CD4-positive, CD25-positive, alpha-beta regulatory T cell (primary cell): ENCODE results near the gene ERVH48-1. TPM values are rescaled to one million over a fixed set of nuclear protein-coding genes. Genes with fewer than 3 reads are reported as not detected.
"Not testable (repeated sequence)": the region's sequence is repeated elsewhere in the genome, so short reads cannot be mapped to it uniquely, and the experiment has no call there.

Experiments
- ATAC-seq, 2 donors: fragments of 150-1000 bp; cut with Tn5 transposase; one replicate each; pipeline ENCODE4 v1.10.0; 2021; ENCODE audit warnings: low read depth in 2 of 2, moderate number of reproducible peaks in 2 of 2, moderate library complexity in 1 of 2
- DNase-seq, 3 donors: peaks; one replicate each; pipeline versions ENCODE4 v3.0.0 to v3.0.0-alpha.2; 2012 to 2022; ENCODE audit warnings: mixed read lengths in 1 of 3
- H3K27ac ChIP-seq: one replicate; pipeline ENCODE4 v1.7.0; 2013; ENCODE audit warnings: mild to moderate bottlenecking, low read length; ENCODE audit not compliant: insufficient read depth, poor library complexity, severe bottlenecking
- H3K27me3 ChIP-seq: one replicate; pipeline ENCODE4 v1.7.0; 2013; ENCODE audit warnings: low read length; ENCODE audit not compliant: control insufficient read depth, insufficient read depth
- H3K36me3 ChIP-seq: one replicate; pipeline ENCODE4 v1.7.0; 2013; ENCODE audit warnings: mild to moderate bottlenecking, low read length, moderate library complexity; ENCODE audit not compliant: control insufficient read depth, insufficient read depth
- H3K4me1 ChIP-seq: 2 replicates; pipeline ENCODE4 v1.7.0; 2013; ENCODE audit warnings: mild to moderate bottlenecking, low read length; ENCODE audit not compliant: insufficient read depth, control insufficient read depth, poor library complexity, severe bottlenecking
- H3K4me3 ChIP-seq: one replicate; pipeline ENCODE4 v1.7.0; 2013; ENCODE audit warnings: low read depth, mild to moderate bottlenecking, low read length, moderate library complexity
- H3K9me3 ChIP-seq, 2 experiments: 1 replicate in 1 of 2; 2 replicates in 1 of 2; pipeline ENCODE4 v1.7.0; 2013; ENCODE audit warnings: low read length in 2 of 2, mild to moderate bottlenecking in 1 of 2, moderate library complexity in 1 of 2; ENCODE audit not compliant: control insufficient read depth in 2 of 2
- H3K27ac Mint-ChIP-seq, 3 donors: one replicate each; pipeline ENCODE4 v1.8.0; 2020 to 2022; ENCODE audit warnings: mild to moderate bottlenecking in 3 of 3, mixed read lengths in 3 of 3, moderate library complexity in 2 of 3
- H3K27me3 Mint-ChIP-seq: one replicate; pipeline ENCODE4 v1.8.0; 2022; ENCODE audit warnings: mild to moderate bottlenecking, mixed read lengths
- H3K36me3 Mint-ChIP-seq: one replicate; pipeline ENCODE4 v1.8.0; 2020; ENCODE audit warnings: mixed read lengths
- H3K4me1 Mint-ChIP-seq, 4 donors: one replicate each; pipeline ENCODE4 v1.8.0; 2020 to 2022; ENCODE audit warnings: mixed read lengths in 4 of 4, mild to moderate bottlenecking in 1 of 4
- H3K4me3 Mint-ChIP-seq, 4 donors: one replicate each; pipeline ENCODE4 v1.8.0; 2020 to 2022; ENCODE audit warnings: mild to moderate bottlenecking in 4 of 4, mixed read lengths in 4 of 4, moderate library complexity in 3 of 4
- H3K9me3 Mint-ChIP-seq, 7 donors: one replicate each; pipeline ENCODE4 v1.8.0; 2020 to 2022; ENCODE audit warnings: mixed read lengths in 7 of 7, mild to moderate bottlenecking in 3 of 7, moderate library complexity in 2 of 7
- polyA plus RNA-seq, 4 donors: library from polyadenylated mRNA; unstranded; fragments of 300-500 nt; fragmentation: Illumina TruSeq; gene quantifications; one replicate each; pipeline ENCODE4 v1.2.3, GENCODE V29; 2021
- total RNA-seq: library from RNA; stranded (reverse); gene quantifications from one replicate; pipeline ENCODE4 v1.2.3, GENCODE V29; 2022

The ERVH48-1 gene
- total and polyA plus RNA-seq, 5 donors from 2014 or later = 0.07 to 0.23 TPM; not detected in 3

GRCh38 chr21:42951193-42951592 lies 25.8 kb upstream of the ERVH48-1 start:
- H3K9me3 ChIP-seq, H3K36me3 ChIP-seq, H3K4me1 Mint-ChIP-seq, H3K9me3 Mint-ChIP-seq, DNase-seq, H3K4me3 ChIP-seq, H3K27ac Mint-ChIP-seq, H3K4me3 Mint-ChIP-seq, H3K27ac ChIP-seq, H3K36me3 Mint-ChIP-seq, H3K27me3 ChIP-seq, H3K4me1 ChIP-seq, ATAC-seq: not testable (repeated sequence)
- H3K27me3 Mint-ChIP-seq = peaks cover 16% of the 10 kb centered on the region

GRCh38 chr21:42949094-42949755 lies 23.8 kb upstream of the ERVH48-1 start:
- H3K9me3 ChIP-seq, H3K27me3 ChIP-seq, H3K4me3 ChIP-seq, H3K4me1 ChIP-seq, H3K9me3 Mint-ChIP-seq, H3K4me1 Mint-ChIP-seq, H3K27ac ChIP-seq, H3K36me3 ChIP-seq, ATAC-seq, H3K36me3 Mint-ChIP-seq, DNase-seq: not testable (repeated sequence)
- peaks cover 15% of the 10 kb centered on the region for H3K27me3 Mint-ChIP-seq
- peak overlapping the region; percentile 13 to 73 (median 54) for H3K27ac Mint-ChIP-seq
- H3K4me3 Mint-ChIP-seq = peak overlapping the region in 1 of 4 donors; percentile 76

GRCh38 chr21:42942244-42942643 lies 16.8 kb upstream of the ERVH48-1 start:
- H3K27me3 ChIP-seq = no peaks in the 10 kb centered on the region
- Mint-ChIP-seq H3K4me1 (no peaks in the 10 kb centered on the region), H3K36me3 (no peaks in the 10 kb centered on the region), H3K27ac (no peak overlapping the region), H3K9me3 (peaks cover 0 to 2% (median 0%) of the 10 kb centered on the region in 7 donors), H3K27me3 (peaks cover 11% of the 10 kb centered on the region), H3K4me3 (no peak overlapping the region)
- H3K27ac ChIP-seq = no peak overlapping the region
- no peak overlapping the region for H3K4me3 ChIP-seq
- no peak for ATAC-seq
- H3K4me1 ChIP-seq = no peaks in the 10 kb centered on the region
- H3K36me3 ChIP-seq = no peaks in the 10 kb centered on the region
- H3K9me3 ChIP-seq = no peaks in the 10 kb centered on the region
- DNase-seq = no peak

- H3K36me3 ChIP-seq = no peaks in the 10 kb centered on the region
- H3K27me3 ChIP-seq = no peaks in the 10 kb centered on the region
- Mint-ChIP-seq H3K4me3 (no peak overlapping the region), H3K36me3 (no peaks in the 10 kb centered on the region), H3K9me3 (peaks cover 0 to 2% (median 0%) of the 10 kb centered on the region in 7 donors), H3K4me1 (no peaks in the 10 kb centered on the region), H3K27me3 (peaks cover 7% of the 10 kb centered on the region), H3K27ac (no peak overlapping the region)
- DNase-seq (no peak), ATAC-seq (no peak)
- H3K9me3 ChIP-seq = no peaks in the 10 kb centered on the region
- no peak overlapping the region for H3K4me3 ChIP-seq
- no peak overlapping the region for H3K27ac ChIP-seq
- H3K4me1 ChIP-seq = no peaks in the 10 kb centered on the region
These were observed 16.3 kb upstream of the ERVH48-1 start for GRCh38 chr21:42941696-42942085.

DNA sequence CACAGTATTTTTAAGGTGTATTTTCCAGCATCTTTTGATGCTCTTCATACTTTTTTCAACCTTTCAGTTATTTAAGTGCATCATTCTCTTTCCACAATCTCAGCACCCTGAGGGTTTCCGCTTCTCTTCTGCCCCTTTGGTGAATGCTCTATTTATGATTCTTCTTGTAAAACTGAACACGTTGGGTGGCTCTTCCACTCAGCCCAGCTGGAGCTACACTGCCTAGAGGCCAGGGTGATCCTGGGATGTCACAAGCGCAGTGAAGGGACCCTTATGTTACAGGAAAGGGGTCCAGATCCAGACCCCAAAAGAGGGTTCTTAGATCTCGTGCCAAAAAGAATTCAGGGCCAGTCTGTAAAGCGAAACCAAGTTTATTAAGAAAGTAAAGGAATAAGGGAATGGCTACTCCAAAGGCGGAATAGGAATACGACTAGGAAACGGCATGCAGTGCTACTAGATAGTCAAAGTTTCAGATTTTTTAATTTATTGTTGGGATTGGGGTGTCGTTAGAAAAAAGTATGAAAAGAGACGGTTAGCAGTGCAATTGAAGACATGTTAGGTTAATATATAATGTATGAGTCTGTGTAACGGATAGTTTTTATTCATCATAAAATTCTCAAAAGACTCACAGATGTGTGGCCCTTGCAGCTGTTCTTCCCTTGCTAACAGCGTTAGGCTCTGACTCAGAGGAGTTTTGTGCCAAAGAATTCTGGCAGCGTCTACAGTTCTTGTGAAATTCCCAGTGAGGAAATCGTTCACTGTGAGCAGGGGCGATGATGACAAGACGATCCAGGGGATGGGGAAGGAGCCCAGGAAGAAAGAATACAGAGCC lies 14.4 kb upstream of the ERVH48-1 start:
- ATAC-seq (no peak), DNase-seq (no peak)
- Mint-ChIP-seq H3K27me3 (peaks cover 7% of the 10 kb centered on the region), H3K9me3 (peaks cover 0 to 2% (median 0%) of the 10 kb centered on the region in 7 donors), H3K27ac (no peak overlapping the region), H3K36me3 (no peaks in the 10 kb centered on the region), H3K4me1 (no peaks in the 10 kb centered on the region), H3K4me3 (no peak overlapping the region)
- Histone ChIP-seq H3K27me3 (no peaks in the 10 kb centered on the region), H3K36me3 (no peaks in the 10 kb centered on the region), H3K27ac (no peak overlapping the region), H3K9me3 (no peaks in the 10 kb centered on the region), H3K4me3 (no peak overlapping the region), H3K4me1 (no peaks in the 10 kb centered on the region)

GRCh38 chr21:42938606-42938995 lies 13.2 kb upstream of the ERVH48-1 start:
- H3K4me3 Mint-ChIP-seq, H3K36me3 ChIP-seq, H3K27me3 ChIP-seq, H3K9me3 Mint-ChIP-seq, H3K4me3 ChIP-seq, H3K4me1 Mint-ChIP-seq, H3K27ac Mint-ChIP-seq, H3K36me3 Mint-ChIP-seq, H3K27ac ChIP-seq, H3K9me3 ChIP-seq, DNase-seq, ATAC-seq, H3K4me1 ChIP-seq, H3K27me3 Mint-ChIP-seq: not testable (repeated sequence)

DNA sequence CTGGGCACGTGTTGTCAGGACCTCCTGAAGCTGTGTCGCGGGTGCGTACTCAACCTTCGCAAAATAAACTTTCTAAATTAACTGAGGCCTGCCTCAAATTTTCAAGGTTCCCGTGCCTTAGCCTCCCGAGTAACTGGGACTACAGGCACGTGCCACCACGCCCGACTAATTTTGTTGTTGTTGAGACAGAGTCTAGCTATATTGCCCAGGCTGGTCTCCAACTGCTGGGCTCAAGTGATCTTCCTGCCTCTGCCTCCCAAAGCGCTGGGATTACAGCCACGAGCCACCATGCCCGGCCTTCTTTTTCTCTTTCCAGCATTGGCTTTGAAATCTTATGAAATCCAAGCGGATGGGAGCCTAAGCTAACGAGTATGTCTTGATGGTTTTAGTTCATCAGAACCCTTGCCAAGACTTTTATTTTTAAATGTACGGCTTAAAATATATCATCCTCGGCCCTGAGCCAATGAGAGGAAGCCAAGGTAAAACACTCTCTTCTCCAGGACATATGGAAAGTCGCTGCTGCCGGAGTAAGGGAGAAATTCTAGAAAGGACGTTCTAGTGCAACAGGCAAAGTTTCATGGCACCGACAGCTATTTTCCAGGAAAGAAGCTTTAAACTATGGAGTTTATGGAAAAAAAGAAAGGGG lies 12.7 kb upstream of the ERVH48-1 start:
- Histone ChIP-seq H3K27ac (no peak overlapping the region), H3K9me3 (no peaks in the 10 kb centered on the region), H3K4me1 (no peaks in the 10 kb centered on the region), H3K27me3 (no peaks in the 10 kb centered on the region), H3K4me3 (no peak overlapping the region), H3K36me3 (no peaks in the 10 kb centered on the region)
- Mint-ChIP-seq H3K27ac (no peak overlapping the region), H3K4me1 (no peaks in the 10 kb centered on the region), H3K27me3 (peaks cover 7% of the 10 kb centered on the region), H3K36me3 (no peaks in the 10 kb centered on the region), H3K9me3 (peaks cover 0 to 2% (median 0%) of the 10 kb centered on the region in 7 donors), H3K4me3 (no peak overlapping the region)
- DNase-seq (no peak), ATAC-seq (no peak)
